ENCODE results near the gene NRXN3.

The NRXN3 gene

DNA sequence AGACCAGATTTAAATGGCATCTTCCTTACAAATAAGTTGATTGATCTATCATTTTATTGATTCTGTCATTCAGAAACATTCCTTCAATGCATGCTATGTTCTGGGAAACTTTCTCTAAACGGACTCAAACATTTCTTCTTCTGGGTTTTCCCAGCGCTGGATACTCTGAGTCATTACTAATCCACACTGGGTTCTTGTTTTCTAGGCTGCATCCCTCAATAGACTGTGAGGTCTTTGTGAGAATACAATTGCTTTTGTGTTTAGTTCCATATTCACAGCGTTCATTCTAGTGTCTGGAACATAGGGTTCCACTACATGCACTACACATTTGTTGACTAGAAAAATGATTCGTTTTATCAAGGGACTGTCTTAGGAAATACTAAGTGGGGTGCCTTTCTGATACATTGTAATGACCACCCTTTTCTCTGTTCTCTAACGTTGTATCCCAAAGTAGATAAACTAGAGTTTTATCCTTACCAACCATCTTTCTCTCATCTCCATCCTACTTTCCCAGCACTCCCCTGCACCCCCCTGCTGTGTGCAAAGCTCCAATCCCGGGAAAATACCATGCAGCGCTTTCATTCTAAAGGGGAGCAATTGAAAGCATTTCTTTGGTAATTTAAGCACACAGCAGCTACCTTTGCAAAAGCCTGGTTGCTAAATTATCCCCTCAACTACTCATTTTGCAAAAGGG, 1162.5 kb downstream of the NRXN3 start:
- no peaks in the 10 kb centered on the region for H3F3A ChIP-seq (ENCODE audit: insufficient read depth)
- H3K4me3 ChIP-seq (ENCODE audit: insufficient read depth, low read length, poor library complexity, severe bottlenecking) = no peak overlapping the region
- TF ChIP-seq, protein P1, sequence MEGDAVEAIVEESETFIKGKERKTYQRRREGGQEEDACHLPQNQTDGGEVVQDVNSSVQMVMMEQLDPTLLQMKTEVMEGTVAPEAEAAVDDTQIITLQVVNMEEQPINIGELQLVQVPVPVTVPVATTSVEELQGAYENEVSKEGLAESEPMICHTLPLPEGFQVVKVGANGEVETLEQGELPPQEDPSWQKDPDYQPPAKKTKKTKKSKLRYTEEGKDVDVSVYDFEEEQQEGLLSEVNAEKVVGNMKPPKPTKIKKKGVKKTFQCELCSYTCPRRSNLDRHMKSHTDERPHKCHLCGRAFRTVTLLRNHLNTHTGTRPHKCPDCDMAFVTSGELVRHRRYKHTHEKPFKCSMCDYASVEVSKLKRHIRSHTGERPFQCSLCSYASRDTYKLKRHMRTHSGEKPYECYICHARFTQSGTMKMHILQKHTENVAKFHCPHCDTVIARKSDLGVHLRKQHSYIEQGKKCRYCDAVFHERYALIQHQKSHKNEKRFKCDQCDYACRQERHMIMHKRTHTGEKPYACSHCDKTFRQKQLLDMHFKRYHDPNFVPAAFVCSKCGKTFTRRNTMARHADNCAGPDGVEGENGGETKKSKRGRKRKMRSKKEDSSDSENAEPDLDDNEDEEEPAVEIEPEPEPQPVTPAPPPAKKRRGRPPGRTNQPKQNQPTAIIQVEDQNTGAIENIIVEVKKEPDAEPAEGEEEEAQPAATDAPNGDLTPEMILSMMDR (IDR thresholded peaks at IDR 0.05; ENCODE audit: insufficient read depth, low read length, poor library complexity, severe bottlenecking) = no peak
- no peak for TF ChIP-seq EZH2phosphoT487 (conservative IDR thresholded peaks at IDR 0.05; ENCODE audit: low read length)
- H3K9ac ChIP-seq (ENCODE audit: low read length) = no peak overlapping the region
- no peaks in the 10 kb centered on the region for H3K9me2 ChIP-seq (replicated peaks; ENCODE audit: insufficient read depth, low read length)
- H3K27me3 ChIP-seq (ENCODE audit: low read length) = no peaks in the 10 kb centered on the region
- H2AFZ ChIP-seq (ENCODE audit: low read depth, low read length, severe bottlenecking) = no peak overlapping the region
- H3K79me2 ChIP-seq (ENCODE audit: insufficient read depth, low read length) = no peaks in the 10 kb centered on the region
- H4K20me1 ChIP-seq (ENCODE audit: low read depth, low read length) = no peaks in the 10 kb centered on the region
- no peaks in the 10 kb centered on the region for H3K9me3 ChIP-seq (ENCODE audit: insufficient read depth, low read length)
- H3K4me2 ChIP-seq (ENCODE audit: low read depth, low read length, poor library complexity, severe bottlenecking) = no peak overlapping the region
- no peaks in the 10 kb centered on the region for H3K36me3 ChIP-seq (ENCODE audit: low read length)
- no peak overlapping the region for H3K27ac ChIP-seq (ENCODE audit: low read depth, low read length)

DNA sequence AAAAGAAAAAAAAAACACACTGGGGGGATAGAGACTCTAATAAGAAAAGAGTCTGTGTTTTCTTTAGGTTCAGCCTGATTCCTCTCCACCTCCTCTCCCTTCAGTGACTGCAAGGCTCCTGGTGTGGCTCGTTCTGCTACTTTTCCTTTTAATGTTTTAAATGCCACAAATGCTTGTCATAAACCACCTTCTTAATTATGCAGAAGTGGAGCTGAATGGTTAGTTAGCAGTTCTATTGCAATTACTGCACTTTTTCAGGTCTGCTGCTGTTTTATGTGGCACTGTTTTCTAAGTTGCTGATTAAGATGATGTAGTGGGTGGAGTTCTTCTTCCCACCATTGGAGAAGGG, 1163.0 kb downstream of the NRXN3 start:
- Histone ChIP-seq H3K4me3 (ENCODE audit: insufficient read depth, low read length, poor library complexity, severe bottlenecking) (no peak overlapping the region), H4K20me1 (ENCODE audit: low read depth, low read length) (no peaks in the 10 kb centered on the region), H3K9me3 (ENCODE audit: insufficient read depth, low read length) (no peaks in the 10 kb centered on the region), H2AFZ (ENCODE audit: low read depth, low read length, severe bottlenecking) (no peak overlapping the region), H3K4me2 (ENCODE audit: low read depth, low read length, poor library complexity, severe bottlenecking) (no peak overlapping the region), H3K36me3 (ENCODE audit: low read length) (no peaks in the 10 kb centered on the region), H3K27me3 (ENCODE audit: low read length) (no peaks in the 10 kb centered on the region), H3F3A (ENCODE audit: insufficient read depth) (no peaks in the 10 kb centered on the region), H3K9me2 (replicated peaks; ENCODE audit: insufficient read depth, low read length) (no peaks in the 10 kb centered on the region), H3K27ac (ENCODE audit: low read depth, low read length) (no peak overlapping the region), H3K9ac (ENCODE audit: low read length) (no peak overlapping the region), H3K79me2 (ENCODE audit: insufficient read depth, low read length) (no peaks in the 10 kb centered on the region)
- TF ChIP-seq EZH2phosphoT487 (conservative IDR thresholded peaks at IDR 0.05; ENCODE audit: low read length) = no peak
- TF ChIP-seq, protein P1 (IDR thresholded peaks at IDR 0.05; ENCODE audit: insufficient read depth, low read length, poor library complexity, severe bottlenecking) = no peak

DNA sequence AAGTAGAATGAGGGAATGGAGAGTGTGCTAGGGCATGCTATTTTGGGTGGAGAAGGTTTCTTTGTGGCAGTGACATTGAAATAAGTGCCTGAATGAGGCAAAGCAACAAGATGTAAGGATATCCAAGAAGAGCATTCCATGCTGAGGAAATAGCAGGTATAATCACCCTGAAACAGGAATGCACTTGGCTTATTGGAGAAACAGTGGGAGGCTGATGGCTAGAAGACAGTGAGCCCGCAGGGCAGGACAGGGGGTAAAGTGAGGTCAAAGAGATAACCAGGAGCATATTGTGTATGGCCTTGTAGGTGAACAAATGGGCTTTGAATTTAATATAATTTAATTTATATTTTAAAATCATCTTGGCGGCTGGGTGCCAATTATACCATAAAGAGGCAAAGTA, 1164.1 kb downstream of the NRXN3 start:
- H3K9ac ChIP-seq (ENCODE audit: low read length) = no peak overlapping the region
- H3K79me2 ChIP-seq (ENCODE audit: insufficient read depth, low read length) = no peaks in the 10 kb centered on the region
- no peak for TF ChIP-seq EZH2phosphoT487 (conservative IDR thresholded peaks at IDR 0.05; ENCODE audit: low read length)
- TF ChIP-seq, protein P1 (IDR thresholded peaks at IDR 0.05; ENCODE audit: insufficient read depth, low read length, poor library complexity, severe bottlenecking) = no peak
- H4K20me1 ChIP-seq (ENCODE audit: low read depth, low read length) = no peaks in the 10 kb centered on the region
- H3K9me3 ChIP-seq (ENCODE audit: insufficient read depth, low read length) = no peaks in the 10 kb centered on the region
- no peak overlapping the region for H3K4me3 ChIP-seq (ENCODE audit: insufficient read depth, low read length, poor library complexity, severe bottlenecking)
- no peak overlapping the region for H3K27ac ChIP-seq (ENCODE audit: low read depth, low read length)
- H3K4me2 ChIP-seq (ENCODE audit: low read depth, low read length, poor library complexity, severe bottlenecking) = no peak overlapping the region
- no peaks in the 10 kb centered on the region for H3K9me2 ChIP-seq (replicated peaks; ENCODE audit: insufficient read depth, low read length)
- H3K27me3 ChIP-seq (ENCODE audit: low read length) = no peaks in the 10 kb centered on the region
- H2AFZ ChIP-seq (ENCODE audit: low read depth, low read length, severe bottlenecking) = no peak overlapping the region
- no peaks in the 10 kb centered on the region for H3F3A ChIP-seq (ENCODE audit: insufficient read depth)
- no peaks in the 10 kb centered on the region for H3K36me3 ChIP-seq (ENCODE audit: low read length)
